H9 (cell line): ENCODE results near the gene ABCC2. TPM values are rescaled to one million over a fixed set of nuclear protein-coding genes. Genes with fewer than 3 reads are reported as not detected.

Source experiments
- DNase-seq: peaks from one replicate; pipeline ENCODE4 v3.0.0-alpha.2; 2017
- H2AFZ ChIP-seq: one replicate; pipeline ENCODE4 v1.6.1; 2013; ENCODE audit warnings: mild to moderate bottlenecking, low read length, control low read depth, moderate library complexity
- H2AK5ac ChIP-seq: 2 replicates; pipeline ENCODE4 v1.6.1; 2013; ENCODE audit warnings: low read length, control low read depth, mixed read lengths; ENCODE audit not compliant: insufficient read length
- H2BK120ac ChIP-seq: one replicate; pipeline ENCODE4 v1.6.1; 2013; ENCODE audit warnings: low read depth, mild to moderate bottlenecking, low read length, control low read depth, inconsistent platforms; ENCODE audit not compliant: poor library complexity, severe bottlenecking
- H2BK12ac ChIP-seq: 2 replicates; pipeline ENCODE4 v1.6.1; 2013; ENCODE audit warnings: low read length, control low read depth, mixed read lengths, low read depth; ENCODE audit not compliant: insufficient read length
- H2BK15ac ChIP-seq: 2 replicates; pipeline ENCODE4 v1.6.1; 2013; ENCODE audit warnings: low read depth, low read length, control low read depth
- H2BK20ac ChIP-seq: one replicate; pipeline ENCODE4 v1.6.1; 2013; ENCODE audit warnings: low read depth, mild to moderate bottlenecking, low read length, control low read depth, inconsistent platforms; ENCODE audit not compliant: poor library complexity, severe bottlenecking
- H2BK5ac ChIP-seq: 2 replicates; pipeline ENCODE4 v1.6.1; 2013; ENCODE audit warnings: low read length, control low read depth, mixed read lengths; ENCODE audit not compliant: insufficient read length
- H3K14ac ChIP-seq: 2 replicates; pipeline ENCODE4 v1.6.1; 2013; ENCODE audit warnings: low read length, control low read depth; ENCODE audit not compliant: insufficient read depth
- H3K18ac ChIP-seq: 2 replicates; pipeline ENCODE4 v1.6.1; 2013; ENCODE audit warnings: low read depth, mild to moderate bottlenecking, mixed read lengths, low read length, control low read depth; ENCODE audit not compliant: insufficient read length
- H3K23ac ChIP-seq: 2 replicates; pipeline ENCODE4 v1.6.1; 2013; ENCODE audit warnings: low read length, control low read depth, mixed read lengths, low read depth; ENCODE audit not compliant: insufficient read length
- H3K23me2 ChIP-seq: 2 replicates; pipeline ENCODE4 v1.6.1; 2013; ENCODE audit warnings: low read depth, mild to moderate bottlenecking, mixed read lengths, low read length, control low read depth; ENCODE audit not compliant: insufficient read length, poor library complexity, severe bottlenecking
- H3K27ac ChIP-seq: 2 replicates; pipeline ENCODE4 v1.5.1; 2013; ENCODE audit warnings: low read length, control low read depth, mixed read lengths, low read depth; ENCODE audit not compliant: insufficient read length
- H3K27me3 ChIP-seq: 2 replicates; pipeline ENCODE4 v1.6.1; 2013; ENCODE audit warnings: low read length, control low read depth, inconsistent platforms; ENCODE audit not compliant: insufficient read depth
- H3K4ac ChIP-seq: 2 replicates; pipeline ENCODE4 v1.6.1; 2013; ENCODE audit warnings: low read depth, mild to moderate bottlenecking, control low read depth, inconsistent platforms, low read length, moderate library complexity
- H3K4me1 ChIP-seq: 2 replicates; pipeline ENCODE4 v1.6.1; 2013; ENCODE audit warnings: low read length, control low read depth, inconsistent platforms; ENCODE audit not compliant: insufficient read depth
- H3K4me2 ChIP-seq: 2 replicates; pipeline ENCODE4 v1.6.1; 2013; ENCODE audit warnings: low read length, control low read depth, mixed read lengths; ENCODE audit not compliant: insufficient read length, insufficient read depth
- H3K56ac ChIP-seq: 2 replicates; pipeline ENCODE4 v1.6.1; 2013; ENCODE audit warnings: low read depth, mild to moderate bottlenecking, mixed read lengths, low read length, control low read depth; ENCODE audit not compliant: insufficient read length
- H3K79me1 ChIP-seq: 2 replicates; pipeline ENCODE4 v1.6.1; 2013; ENCODE audit warnings: low read depth, mild to moderate bottlenecking, moderate library complexity, low read length, control low read depth, inconsistent platforms; ENCODE audit not compliant: insufficient read depth, poor library complexity, severe bottlenecking
- H3K79me2 ChIP-seq: 2 replicates; pipeline ENCODE4 v1.6.1; 2013; ENCODE audit warnings: low read length, control low read depth, inconsistent platforms; ENCODE audit not compliant: insufficient read depth
- H3K9ac ChIP-seq: 2 replicates; pipeline ENCODE4 v1.6.1; 2013; ENCODE audit warnings: low read length, control low read depth, mixed read lengths; ENCODE audit not compliant: insufficient read length; ENCODE audit errors: extremely low read depth
- H3K9me3 ChIP-seq: one replicate; pipeline ENCODE4 v1.6.1; 2013; ENCODE audit warnings: low read depth, low read length, inconsistent platforms; ENCODE audit not compliant: control insufficient read depth
- H3T11ph ChIP-seq: one replicate; pipeline ENCODE4 v1.6.1; 2013; ENCODE audit warnings: mild to moderate bottlenecking, low read length, control low read depth, inconsistent platforms
- H4K20me1 ChIP-seq: one replicate; pipeline ENCODE4 v1.6.1; 2013; ENCODE audit not compliant: control insufficient read depth, insufficient read length, insufficient read depth
- H4K5ac ChIP-seq: 2 replicates; pipeline ENCODE4 v1.6.1; 2013; ENCODE audit warnings: low read depth, mild to moderate bottlenecking, mixed read lengths, low read length, control low read depth; ENCODE audit not compliant: insufficient read length
- H4K8ac ChIP-seq: replicated peaks from 2 replicates; pipeline ENCODE4 v1.6.1; 2013; ENCODE audit warnings: low read length, control low read depth, mixed read lengths, low read depth; ENCODE audit not compliant: insufficient read length
- H4K91ac ChIP-seq: 2 replicates; pipeline ENCODE4 v1.6.1; 2013; ENCODE audit warnings: low read depth, mild to moderate bottlenecking, moderate library complexity, mixed read lengths, low read length, control low read depth; ENCODE audit not compliant: insufficient read length
- H3K27ac Mint-ChIP-seq, 3 experiments: 2 replicates in 2 of 3; 3 replicates in 1 of 3; pipeline ENCODE4 v1.8.0; 2020 to 2021; ENCODE audit warnings: mixed read lengths in 3 of 3, mild to moderate bottlenecking in 1 of 3, moderate library complexity in 1 of 3
- H3K27me3 Mint-ChIP-seq: 2 replicates; pipeline ENCODE4 v1.8.0; 2021; ENCODE audit warnings: low read depth, mild to moderate bottlenecking, moderate library complexity, mixed read lengths
- H3K36me3 Mint-ChIP-seq, 3 experiments: 2 replicates in 2 of 3; 3 replicates in 1 of 3; pipeline ENCODE4 v1.8.0; 2020 to 2021; ENCODE audit warnings: low read depth in 3 of 3, mixed read lengths in 3 of 3; ENCODE audit not compliant: insufficient read depth in 1 of 3
- H3K4me1 Mint-ChIP-seq, 2 experiments: 2 replicates each; pipeline ENCODE4 v1.8.0; 2020; ENCODE audit warnings: mixed read lengths in 2 of 2
- H3K4me3 Mint-ChIP-seq, 2 experiments: 2 replicates in 1 of 2; 3 replicates in 1 of 2; pipeline ENCODE4 v1.8.0; 2020 to 2021; ENCODE audit warnings: mild to moderate bottlenecking in 2 of 2, mixed read lengths in 2 of 2, moderate library complexity in 1 of 2
- H3K9me3 Mint-ChIP-seq, 2 experiments: 2 replicates in 1 of 2; 3 replicates in 1 of 2; pipeline ENCODE4 v1.8.0; 2020; ENCODE audit warnings: mild to moderate bottlenecking in 2 of 2, mixed read lengths in 2 of 2, moderate library complexity in 1 of 2
- CTCF ChIP-seq: fragments of 200-600 bp; sonication (generic); conservative IDR thresholded peaks from 3 replicates; pipeline ENCODE4 v1.8.0; 2021; ENCODE audit warnings: antibody characterized with exemption, mild to moderate bottlenecking
- total RNA-seq: library from RNA; stranded (reverse); gene quantifications from 2 replicates; pipeline ENCODE4 v1.2.1, GENCODE V29; 2021

Gene ABCC2
- total RNA-seq, 1 experiment from 2014 or later = 0.68 TPM

- no peaks in the 10 kb centered on the region for H3K79me1 ChIP-seq
- no peak overlapping the region for H4K5ac ChIP-seq
- H2BK12ac ChIP-seq = no peak overlapping the region
- Mint-ChIP-seq H3K27me3 (no peaks in the 10 kb centered on the region), H3K4me3 (no peak overlapping the region), H3K4me1 (no peaks in the 10 kb centered on the region), H3K27ac (no peak overlapping the region), H3K36me3 (peaks cover 7 to 35% (median 26%) of the 10 kb centered on the region in 3 experiments; a peak in 6 of 7 replicates), H3K9me3 (no peaks in the 10 kb centered on the region)
- no peak overlapping the region for H3K18ac ChIP-seq
- no peak overlapping the region for H3K27ac ChIP-seq
- H3K14ac ChIP-seq = no peak overlapping the region
- H3K79me2 ChIP-seq = no peaks in the 10 kb centered on the region
- no peak overlapping the region for H2BK20ac ChIP-seq
- H3K56ac ChIP-seq = no peak overlapping the region
- H3K9ac ChIP-seq = no peak overlapping the region
- no peak overlapping the region for H2BK15ac ChIP-seq
- H3K9me3 ChIP-seq = no peaks in the 10 kb centered on the region
- no peak overlapping the region for H3K4ac ChIP-seq
- H2AFZ ChIP-seq = no peak overlapping the region
- H2BK120ac ChIP-seq = no peak overlapping the region
- no peak overlapping the region for H2AK5ac ChIP-seq
- H4K20me1 ChIP-seq = no peaks in the 10 kb centered on the region
- DNase-seq = no peak
- H4K8ac ChIP-seq = no peak overlapping the region
- H3K4me2 ChIP-seq = no peak overlapping the region
- no peak for TF ChIP-seq CTCF
- no peak overlapping the region for H2BK5ac ChIP-seq
- H4K91ac ChIP-seq = no peak overlapping the region
- H3K23me2 ChIP-seq = no peaks in the 10 kb centered on the region
- no peak overlapping the region for H3K23ac ChIP-seq
- no peaks in the 10 kb centered on the region for H3K27me3 ChIP-seq
- no peaks in the 10 kb centered on the region for H3K4me1 ChIP-seq
- H3T11ph ChIP-seq = no peak overlapping the region
Observed at GRCh38 chr10:99761365-99761764, 21.1 kb upstream of the ABCC2 start.
